Ishikawa (cell line): ENCODE results near the gene TMEM128.

ENCODE experiments used
- CEBPB ChIP-seq: IDR thresholded peaks from 2 replicates; pipeline ENCODE4 v1.6.1; 2012
- CREB1 ChIP-seq: IDR thresholded peaks from 2 replicates; pipeline ENCODE4 v1.6.1; 2012; ENCODE audit warnings: low read depth
- EGR1 ChIP-seq: IDR thresholded peaks from 2 replicates; pipeline ENCODE4 v1.6.1; 2012
- EP300 ChIP-seq: IDR thresholded peaks from 2 replicates; pipeline ENCODE4 v1.6.1; 2012; ENCODE audit warnings: borderline replicate concordance
- FOXM1 ChIP-seq: IDR thresholded peaks from 2 replicates; pipeline ENCODE4 v1.6.1; 2012; ENCODE audit warnings: low read depth, borderline replicate concordance
- NFIC ChIP-seq: IDR thresholded peaks from 2 replicates; pipeline ENCODE4 v1.6.1; 2012
- RAD21 ChIP-seq: IDR thresholded peaks from 2 replicates; pipeline ENCODE4 v1.6.1; 2012; ENCODE audit warnings: low read depth
- TAF1 ChIP-seq: IDR thresholded peaks from 2 replicates; pipeline ENCODE4 v1.6.1; 2012; ENCODE audit warnings: low read depth, mild to moderate bottlenecking
- TCF12 ChIP-seq: IDR thresholded peaks from 2 replicates; pipeline ENCODE4 v1.6.1; 2012; ENCODE audit warnings: low read depth
- TEAD4 ChIP-seq: IDR thresholded peaks from 2 replicates; pipeline ENCODE4 v1.6.1; 2012
- USF1 ChIP-seq: IDR thresholded peaks from 2 replicates; pipeline ENCODE4 v1.6.1; 2012
- YY1 ChIP-seq: IDR thresholded peaks from 2 replicates; pipeline ENCODE4 v1.6.1; 2012; ENCODE audit warnings: low read depth
- ZBTB7A ChIP-seq: IDR thresholded peaks from 2 replicates; pipeline ENCODE4 v1.6.1; 2012; ENCODE audit warnings: low read depth
- TF ChIP-seq, protein P1 (sequence below): IDR thresholded peaks from 2 replicates; pipeline ENCODE4 v1.6.1; 2012; ENCODE audit warnings: low read depth, mild to moderate bottlenecking
- TF ChIP-seq, protein P2 (sequence below): IDR thresholded peaks from 2 replicates; pipeline ENCODE4 v1.6.1; 2012

Gene TMEM128

DNA sequence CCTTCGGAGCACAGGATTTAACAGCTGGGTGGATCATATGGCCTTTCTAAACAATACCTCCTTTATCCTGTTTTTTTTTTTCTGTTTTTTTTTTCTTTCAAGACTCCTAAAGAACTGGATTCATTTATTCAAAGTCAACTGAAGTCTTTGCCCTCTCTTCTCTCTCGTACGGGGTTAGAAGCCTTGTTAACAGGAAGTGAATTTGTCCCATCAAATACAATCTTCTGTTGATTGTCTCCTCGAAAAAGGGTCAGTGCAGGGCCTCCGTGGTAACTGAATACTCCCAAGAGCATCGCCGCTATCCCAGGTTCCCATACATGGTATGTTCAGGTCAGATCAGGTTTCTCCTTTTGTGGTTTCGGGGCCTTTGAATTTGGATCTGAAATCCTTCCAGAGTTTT is 1.8 kb upstream of the TMEM128 start:
- TF ChIP-seq EGR1 (no peak), CEBPB (no peak), NFIC (no peak), TEAD4 (no peak), TAF1 (no peak), TCF12 (no peak), FOXM1 (no peak), CREB1 (no peak), EP300 (no peak), YY1 (no peak), RAD21 (no peak), ZBTB7A (no peak)
- TF ChIP-seq, protein P1, sequence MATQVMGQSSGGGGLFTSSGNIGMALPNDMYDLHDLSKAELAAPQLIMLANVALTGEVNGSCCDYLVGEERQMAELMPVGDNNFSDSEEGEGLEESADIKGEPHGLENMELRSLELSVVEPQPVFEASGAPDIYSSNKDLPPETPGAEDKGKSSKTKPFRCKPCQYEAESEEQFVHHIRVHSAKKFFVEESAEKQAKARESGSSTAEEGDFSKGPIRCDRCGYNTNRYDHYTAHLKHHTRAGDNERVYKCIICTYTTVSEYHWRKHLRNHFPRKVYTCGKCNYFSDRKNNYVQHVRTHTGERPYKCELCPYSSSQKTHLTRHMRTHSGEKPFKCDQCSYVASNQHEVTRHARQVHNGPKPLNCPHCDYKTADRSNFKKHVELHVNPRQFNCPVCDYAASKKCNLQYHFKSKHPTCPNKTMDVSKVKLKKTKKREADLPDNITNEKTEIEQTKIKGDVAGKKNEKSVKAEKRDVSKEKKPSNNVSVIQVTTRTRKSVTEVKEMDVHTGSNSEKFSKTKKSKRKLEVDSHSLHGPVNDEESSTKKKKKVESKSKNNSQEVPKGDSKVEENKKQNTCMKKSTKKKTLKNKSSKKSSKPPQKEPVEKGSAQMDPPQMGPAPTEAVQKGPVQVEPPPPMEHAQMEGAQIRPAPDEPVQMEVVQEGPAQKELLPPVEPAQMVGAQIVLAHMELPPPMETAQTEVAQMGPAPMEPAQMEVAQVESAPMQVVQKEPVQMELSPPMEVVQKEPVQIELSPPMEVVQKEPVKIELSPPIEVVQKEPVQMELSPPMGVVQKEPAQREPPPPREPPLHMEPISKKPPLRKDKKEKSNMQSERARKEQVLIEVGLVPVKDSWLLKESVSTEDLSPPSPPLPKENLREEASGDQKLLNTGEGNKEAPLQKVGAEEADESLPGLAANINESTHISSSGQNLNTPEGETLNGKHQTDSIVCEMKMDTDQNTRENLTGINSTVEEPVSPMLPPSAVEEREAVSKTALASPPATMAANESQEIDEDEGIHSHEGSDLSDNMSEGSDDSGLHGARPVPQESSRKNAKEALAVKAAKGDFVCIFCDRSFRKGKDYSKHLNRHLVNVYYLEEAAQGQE = no peak
- TF ChIP-seq, protein P2, sequence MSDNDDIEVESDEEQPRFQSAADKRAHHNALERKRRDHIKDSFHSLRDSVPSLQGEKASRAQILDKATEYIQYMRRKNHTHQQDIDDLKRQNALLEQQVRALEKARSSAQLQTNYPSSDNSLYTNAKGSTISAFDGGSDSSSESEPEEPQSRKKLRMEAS = no peak

DNA sequence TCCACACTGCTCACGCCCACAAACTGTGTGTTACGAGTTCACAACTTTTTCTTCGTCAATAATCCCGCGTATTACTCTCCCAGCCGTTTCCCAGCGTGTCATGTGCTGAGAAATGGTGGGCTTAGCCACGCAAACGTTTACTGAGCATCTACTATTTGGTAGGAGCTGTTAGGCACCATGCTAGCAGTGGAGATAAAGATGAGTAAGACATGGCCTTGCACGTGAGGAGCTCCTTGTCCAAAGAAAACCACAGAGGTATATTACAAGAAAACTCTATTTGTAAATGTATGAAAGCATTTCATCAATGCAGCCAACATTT is 821 bp upstream of the TMEM128 start:
- TF ChIP-seq TAF1 = no peak

GRCh38 chr4:4247696-4248028 is 361 bp downstream of the TMEM128 start:
- TF ChIP-seq USF1 = no peak
- TF ChIP-seq EGR1 = no peak
- TF ChIP-seq, protein P1 = no peak
- TF ChIP-seq CEBPB = no peak
- TF ChIP-seq TEAD4 = no peak
- no peak for TF ChIP-seq NFIC
- no peak for TF ChIP-seq RAD21
- no peak for TF ChIP-seq CREB1
- no peak for TF ChIP-seq ZBTB7A
- no peak for TF ChIP-seq EP300
- no peak for TF ChIP-seq FOXM1
- no peak for TF ChIP-seq YY1
- no peak for TF ChIP-seq TAF1
- TF ChIP-seq, protein P2 = no peak

DNA sequence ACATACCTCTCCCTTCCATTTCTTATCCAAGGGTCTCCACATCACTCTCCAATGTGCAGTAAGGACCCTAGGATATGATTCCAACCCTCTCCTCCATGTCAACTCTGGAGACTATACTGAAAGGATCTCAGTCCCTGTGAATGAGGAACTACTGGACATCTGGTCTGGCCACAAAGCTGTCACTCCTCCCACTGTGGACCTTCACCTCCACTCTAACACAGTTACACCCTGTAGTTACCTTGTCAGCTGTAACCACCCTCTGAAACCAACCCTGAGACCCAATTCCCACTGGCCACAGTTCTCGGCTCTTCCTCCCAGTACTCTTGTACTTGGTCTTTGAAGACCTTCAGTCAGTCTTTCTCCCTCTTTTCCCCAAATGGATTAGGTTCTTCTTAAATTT is 2.9 kb downstream of the TMEM128 start:
- TF ChIP-seq NFIC = no peak
- TF ChIP-seq RAD21 = no peak
- no peak for TF ChIP-seq ZBTB7A
- no peak for TF ChIP-seq CEBPB
- TF ChIP-seq EP300 = no peak
- no peak for TF ChIP-seq TEAD4
- TF ChIP-seq TCF12 = no peak
- TF ChIP-seq, protein P2 = no peak
- TF ChIP-seq, protein P1 = no peak
- TF ChIP-seq YY1 = no peak
- no peak for TF ChIP-seq TAF1
- no peak for TF ChIP-seq CREB1
- no peak for TF ChIP-seq USF1
- no peak for TF ChIP-seq EGR1
- no peak for TF ChIP-seq FOXM1

DNA sequence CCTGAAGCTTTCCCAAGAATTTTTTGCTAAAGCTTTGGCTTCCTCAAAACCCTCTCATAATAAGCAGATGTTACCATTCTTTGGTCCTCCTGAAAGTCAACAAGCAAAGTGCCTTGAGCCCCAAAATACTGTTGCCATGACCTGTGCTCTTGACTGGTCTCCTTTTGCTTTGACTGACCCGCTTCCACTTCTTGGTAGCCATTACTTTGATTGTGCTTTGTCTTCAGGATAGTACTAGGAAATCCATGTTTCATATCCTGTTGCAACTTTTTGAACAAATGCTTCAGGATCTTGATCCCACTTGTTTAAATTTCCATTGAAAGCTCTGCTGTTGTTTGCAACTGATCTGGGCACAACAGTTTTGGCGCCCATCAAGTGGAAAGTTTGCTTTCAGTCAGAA is 14.4 kb downstream of the TMEM128 start:
- TF ChIP-seq TCF12 (no peak), FOXM1 (no peak)
